HG03460 (cell line): Measurements from ENCODE around the gene C11orf91.
"Not testable (repeated sequence)": the region's sequence is repeated elsewhere in the genome, so short reads cannot be mapped to it uniquely, and the experiment has no call there.

Experiments
- ATAC-seq: cut with Tn5 transposase; IDR thresholded peaks from one replicate; pipeline ENCODE4 v1.9.1; 2021; ENCODE audit not compliant: unreplicated experiment

Gene C11orf91

GRCh38 chr11:33696931-33697638 is 3.5 kb downstream of the C11orf91 start:
- no peak for ATAC-seq

GRCh38 chr11:33696411-33696810 is 4.2 kb downstream of the C11orf91 start:
- ATAC-seq = no peak

- ATAC-seq = no peak
These were observed 5.5 kb downstream of the C11orf91 start for GRCh38 chr11:33695051-33695566.

GRCh38 chr11:33694346-33695050 is 6.1 kb downstream of the C11orf91 start:
- no peak for ATAC-seq

- ATAC-seq = no peak
These were observed 8.1 kb downstream of the C11orf91 start for GRCh38 chr11:33692541-33692940.

GRCh38 chr11:33692013-33692504 is 8.6 kb downstream of the C11orf91 start:
- no peak for ATAC-seq

GRCh38 chr11:33691066-33691864 is 9.4 kb downstream of the C11orf91 start:
- no peak for ATAC-seq

GRCh38 chr11:33690290-33691065 is 10.1 kb downstream of the C11orf91 start:
- no peak for ATAC-seq

GRCh38 chr11:33689501-33689900 is 11.1 kb downstream of the C11orf91 start:
- ATAC-seq = no peak

GRCh38 chr11:33689085-33689484 is 11.5 kb downstream of the C11orf91 start:
- ATAC-seq = no peak

- no peak for ATAC-seq
These were observed 12.7 kb downstream of the C11orf91 start for GRCh38 chr11:33687733-33688479.

- no peak for ATAC-seq
These were observed 15.5 kb downstream of the C11orf91 start for GRCh38 chr11:33685082-33685481.

- no peak for ATAC-seq
These were observed 16.5 kb downstream of the C11orf91 start for GRCh38 chr11:33684003-33684706.

- no peak for ATAC-seq
These were observed 18.2 kb downstream of the C11orf91 start for GRCh38 chr11:33682446-33682845.

GRCh38 chr11:33682019-33682418 is 18.6 kb downstream of the C11orf91 start:
- ATAC-seq = no peak

GRCh38 chr11:33678616-33679015 is 22.0 kb downstream of the C11orf91 start:
- not testable (repeated sequence) for ATAC-seq

- ATAC-seq = no peak
These were observed 26.4 kb downstream of the C11orf91 start for GRCh38 chr11:33674035-33674814.

- no peak for ATAC-seq
These were observed 28.4 kb downstream of the C11orf91 start for GRCh38 chr11:33672273-33672672.
